HG03159 (cell line): ENCODE results near the gene ATP13A1.
"Not testable (repeated sequence)": the region's sequence is repeated elsewhere in the genome, so short reads cannot be mapped to it uniquely, and the experiment has no call there.

Source experiments
- ATAC-seq: cut with Tn5 transposase; IDR thresholded peaks from one replicate; pipeline ENCODE4 v1.9.1; 2021; ENCODE audit warnings: mild to moderate bottlenecking, moderate library complexity; ENCODE audit not compliant: unreplicated experiment

ATP13A1 gene

GRCh38 chr19:19663256-19664120, at the start of gene ATP13A1:
ATP13A1 (minus strand) TSS chr19:19663676; CDS start chr19:19663666, 10 bp downstream.
- ATAC-seq, result peak; percentile 61

- no peak for ATAC-seq
Measured at GRCh38 chr19:19711934-19712828, 48.7 kb upstream of the ATP13A1 start.

DNA sequence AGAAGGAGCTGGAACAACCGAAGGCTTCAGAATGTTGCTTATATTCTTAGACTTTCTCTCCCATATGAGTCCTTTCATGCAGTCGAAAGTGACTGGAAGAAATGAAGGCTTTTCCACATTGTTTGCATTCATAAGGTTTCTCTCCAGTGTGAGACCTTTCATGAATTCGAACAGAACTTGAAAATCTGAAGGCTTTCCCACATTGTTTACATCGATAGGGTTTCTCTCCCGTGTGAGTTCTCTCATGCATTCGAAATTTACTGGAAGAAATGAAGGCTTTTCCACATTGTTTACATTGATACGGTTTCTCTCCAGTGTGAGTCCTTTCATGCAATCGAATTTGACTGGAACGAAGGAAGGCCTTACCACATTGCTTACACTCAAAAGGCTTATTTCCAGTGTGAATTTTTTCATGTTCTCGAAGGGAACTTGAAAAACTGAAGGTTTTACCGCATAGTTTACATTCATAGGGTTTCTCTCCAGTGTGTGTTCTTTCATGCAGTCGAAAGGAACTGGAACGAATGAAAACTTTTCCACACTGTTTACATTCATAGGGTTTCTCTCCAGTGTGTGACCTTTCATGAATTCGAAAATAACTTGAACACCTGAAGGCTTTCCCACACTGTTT, 47.9 kb upstream of the ATP13A1 start:
- ATAC-seq, result no peak

GRCh38 chr19:19710506-19710905, 47.0 kb upstream of the ATP13A1 start:
- no peak for ATAC-seq

DNA sequence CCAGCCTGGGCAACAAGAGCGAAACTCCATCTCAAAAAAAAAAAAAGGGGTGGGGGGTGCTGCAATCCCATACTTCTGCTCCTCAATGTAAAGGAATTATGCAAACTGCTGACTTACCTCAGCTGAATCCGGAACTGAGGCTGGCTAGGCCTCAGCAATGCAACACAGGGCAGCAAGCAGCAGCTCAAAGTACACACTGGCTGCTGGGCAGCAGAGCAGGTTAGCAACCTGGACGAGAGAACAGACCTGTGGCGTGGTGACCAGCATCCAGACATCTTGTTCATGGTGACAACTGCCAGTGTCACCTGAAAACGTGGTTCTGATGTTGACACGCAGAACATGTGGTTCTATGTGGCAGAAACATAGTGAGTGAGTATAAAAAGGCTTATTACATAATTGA, 41.4 kb upstream of the ATP13A1 start:
- no peak for ATAC-seq

GRCh38 chr19:19700493-19700892, 37.0 kb upstream of the ATP13A1 start:
- ATAC-seq, result not testable (repeated sequence)

GRCh38 chr19:19697589-19697988, 34.1 kb upstream of the ATP13A1 start:
- no peak for ATAC-seq

DNA sequence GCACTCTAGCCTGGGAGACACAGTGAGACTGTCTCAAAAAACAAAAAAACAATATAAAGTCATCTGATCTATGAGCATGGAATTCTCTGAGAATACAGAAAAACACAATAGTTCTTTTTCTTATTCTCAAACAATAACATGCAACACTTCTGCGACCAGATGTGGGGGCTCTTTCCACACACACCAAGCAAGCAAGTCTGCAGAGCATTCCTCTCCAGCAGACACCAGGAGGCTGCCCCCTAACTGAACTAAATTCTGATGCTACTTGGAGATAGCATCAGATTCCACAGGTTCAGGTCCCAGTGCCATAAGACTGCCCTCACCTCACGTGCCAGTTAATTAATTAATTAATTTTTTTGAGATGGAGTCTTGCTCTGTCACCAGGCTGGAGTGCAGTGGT, 32.9 kb upstream of the ATP13A1 start:
- ATAC-seq, result no peak

DNA sequence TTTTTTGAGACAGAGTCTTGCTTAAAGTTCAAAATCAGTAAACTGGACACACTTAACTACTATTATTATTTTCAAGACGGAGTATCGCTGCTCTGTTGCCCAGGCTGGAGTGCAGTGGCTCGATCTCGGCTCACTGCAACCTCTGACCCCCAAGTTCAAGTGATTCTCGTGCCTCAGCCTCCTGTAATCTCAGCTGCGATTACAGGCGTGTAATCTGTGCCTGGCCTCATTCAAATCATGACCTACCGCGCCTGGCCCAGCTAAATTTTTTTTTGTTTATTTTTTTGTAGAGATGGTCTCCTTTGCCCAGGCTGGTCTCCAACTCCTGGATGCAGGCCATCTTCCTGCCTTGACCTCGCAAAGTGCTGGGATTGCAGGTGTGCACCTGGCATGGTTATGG, 28.2 kb upstream of the ATP13A1 start:
- no peak for ATAC-seq

GRCh38 chr19:19689023-19689422, 25.5 kb upstream of the ATP13A1 start:
- ATAC-seq, result not testable (repeated sequence)

GRCh38 chr19:19687090-19687489, 23.6 kb upstream of the ATP13A1 start:
- no peak for ATAC-seq

DNA sequence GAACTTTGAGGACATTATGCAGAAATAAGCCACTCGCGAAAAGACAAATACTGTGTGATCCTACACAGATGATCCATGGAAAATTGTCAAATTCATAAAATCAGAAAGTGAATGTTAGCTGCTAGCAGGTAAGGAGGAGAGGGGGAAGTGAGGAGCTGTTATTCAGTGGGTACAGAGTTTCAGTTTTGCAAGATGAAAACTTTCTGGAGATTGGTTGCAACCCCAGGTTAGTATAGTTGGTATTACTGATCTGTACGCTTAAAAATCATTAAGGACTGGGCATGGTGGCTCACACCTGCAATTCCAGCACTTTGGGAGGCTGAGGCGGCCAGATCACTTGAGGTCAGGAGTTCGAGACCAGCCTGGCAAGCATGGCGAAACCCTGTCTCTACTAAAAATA, 23.1 kb upstream of the ATP13A1 start:
- no peak for ATAC-seq

DNA sequence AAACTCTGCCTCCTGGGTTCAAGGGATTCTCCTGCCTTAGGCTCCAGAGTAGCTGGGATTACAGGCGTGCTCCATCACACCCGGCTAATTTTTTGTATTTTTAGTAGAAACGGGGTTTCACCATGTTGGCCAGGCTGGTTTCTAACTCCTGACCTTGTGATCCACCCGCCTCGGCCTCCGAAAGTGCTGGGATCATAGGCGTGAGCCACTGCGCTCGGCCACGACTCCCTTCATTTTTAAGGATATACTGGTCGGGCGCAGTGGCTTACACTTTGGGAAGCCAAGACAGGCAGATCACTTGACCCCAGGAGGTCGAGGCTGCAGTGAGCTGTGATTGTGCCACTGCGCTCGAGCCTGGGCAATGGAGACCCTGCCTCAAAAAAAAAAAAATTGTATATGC, 22.6 kb upstream of the ATP13A1 start:
- not testable (repeated sequence) for ATAC-seq

GRCh38 chr19:19679176-19680073, 15.9 kb upstream of the ATP13A1 start:
- no peak for ATAC-seq

- no peak for ATAC-seq
Measured at GRCh38 chr19:19677579-19677978, 14.1 kb upstream of the ATP13A1 start.

DNA sequence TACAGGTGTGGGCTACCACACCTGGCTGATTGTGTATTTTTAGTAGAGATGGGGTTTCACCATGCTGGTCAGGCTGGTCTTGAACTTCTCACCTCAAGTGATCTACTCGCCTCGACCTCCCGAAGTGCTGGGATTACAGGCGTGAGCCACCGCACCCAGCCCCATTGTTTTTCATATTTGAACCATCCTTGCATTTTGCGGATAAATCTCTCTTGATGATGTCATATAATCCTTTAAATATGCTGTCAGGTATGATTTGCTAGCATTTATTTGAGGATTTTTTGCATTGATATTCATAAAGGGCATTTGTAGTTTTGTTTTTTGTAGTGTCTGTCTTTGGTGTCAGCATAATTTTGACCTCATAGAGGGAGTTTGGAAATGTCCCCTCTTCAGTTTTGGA, 10.8 kb upstream of the ATP13A1 start:
- no peak for ATAC-seq

DNA sequence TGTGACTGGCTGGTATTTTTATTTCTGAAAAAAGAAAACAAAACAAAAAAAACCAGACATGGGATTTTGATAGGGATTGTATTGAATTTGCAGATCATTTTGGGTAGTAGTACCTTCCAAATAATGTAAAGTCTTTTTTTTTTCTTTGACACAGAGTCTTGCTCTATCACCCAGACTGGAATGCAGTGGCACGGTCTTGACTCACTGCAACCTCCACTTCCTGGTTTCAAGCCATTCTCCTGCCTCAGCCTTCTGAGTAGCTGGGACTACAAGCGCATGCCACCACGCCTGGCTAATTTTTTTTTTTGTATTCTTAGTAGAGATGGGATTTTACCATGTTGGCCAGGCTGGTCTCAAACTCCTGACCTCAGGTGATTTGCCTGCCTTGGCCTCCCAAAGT, 9.3 kb upstream of the ATP13A1 start:
- no peak for ATAC-seq

DNA sequence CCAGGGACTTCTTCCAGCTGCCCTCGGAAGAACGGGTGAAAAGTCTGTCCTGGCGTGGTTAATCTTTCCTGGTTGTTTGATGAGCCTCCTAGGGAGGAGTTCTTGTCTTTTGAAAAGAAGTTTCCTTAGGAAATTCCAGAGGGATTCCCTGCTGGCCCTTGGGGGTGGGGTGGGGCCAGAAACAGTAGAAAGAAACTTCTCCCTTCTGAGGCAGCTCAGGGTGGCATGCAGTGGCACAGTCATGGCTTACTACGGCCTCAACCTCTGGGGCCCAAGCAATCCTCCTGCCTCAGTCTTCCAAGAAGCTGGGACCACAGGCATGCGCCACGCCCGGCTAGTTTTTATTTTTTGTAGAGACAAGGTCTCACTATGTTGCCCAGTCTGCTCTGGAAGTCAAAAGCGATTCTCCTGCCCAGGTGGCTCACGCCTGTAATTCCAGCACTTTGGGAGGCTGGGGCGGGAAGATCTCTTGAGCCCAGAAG, 6.6 kb upstream of the ATP13A1 start:
- no peak for ATAC-seq

DNA sequence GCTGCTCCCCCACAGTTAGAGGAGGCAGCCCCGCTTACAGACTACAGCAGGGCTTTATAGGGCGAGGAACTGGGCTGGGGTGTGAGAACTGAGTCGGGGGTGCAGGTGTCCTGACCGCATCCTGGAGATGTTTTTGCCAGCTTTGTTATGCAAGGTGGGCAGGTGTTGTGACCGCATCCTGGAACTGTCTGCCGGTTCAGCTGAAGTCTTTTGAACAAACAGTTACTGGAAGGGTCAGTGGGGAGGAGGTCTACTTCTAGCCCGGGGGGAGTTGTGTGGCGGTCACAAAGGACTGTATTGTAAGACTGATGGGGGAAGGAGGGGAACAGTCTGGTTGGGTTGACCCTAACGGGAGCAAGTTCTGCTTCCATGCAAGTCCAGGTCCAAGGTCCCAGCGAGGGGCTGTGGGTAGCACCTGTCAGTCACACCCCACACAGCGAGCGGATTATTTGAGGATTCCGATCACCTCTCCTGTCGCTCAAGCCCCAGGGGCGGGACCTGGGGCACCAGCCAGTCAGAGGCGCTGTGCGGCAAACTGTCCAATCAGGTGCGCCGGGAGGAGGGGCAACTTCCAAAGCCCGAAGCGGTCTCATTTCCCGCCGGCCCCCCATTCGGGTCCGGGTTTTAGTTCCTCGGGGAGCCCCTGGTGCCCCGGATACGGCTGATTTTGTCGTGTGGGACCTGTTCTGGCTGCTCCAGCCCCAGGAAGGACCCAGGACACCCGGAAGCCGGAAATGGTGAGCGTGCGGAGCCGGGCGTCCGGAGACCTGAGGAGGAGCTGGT, 4.9 kb upstream of the ATP13A1 start, which contains the start of gene ZNF101:
ZNF101 (plus strand) TSS at position 610 of the 783 bp plus-strand sequence; CDS start at position 735, 125 bp downstream.
- peak; percentile 69 for ATAC-seq
